WERI-Rb-1 (cell line): Measurements from ENCODE around the gene TSHB.

ENCODE experiments used
- DNase-seq: peaks from one replicate; pipeline ENCODE4 v3.0.0-alpha.2; 2020
- H3K27ac ChIP-seq: fragments of 250-450 bp; sonication (Bioruptor Pico); 2 replicates; pipeline ENCODE4 v1.5.1; 2020; ENCODE audit warnings: mild to moderate bottlenecking, moderate library complexity
- H3K27me3 ChIP-seq: fragments of 250-450 bp; sonication (Bioruptor Pico); 2 replicates; pipeline ENCODE4 v1.5.1; 2021; ENCODE audit warnings: mild to moderate bottlenecking, low read depth, moderate library complexity; ENCODE audit not compliant: insufficient read depth, severe bottlenecking
- H3K36me3 ChIP-seq: fragments of 250-450 bp; sonication (Bioruptor Pico); 2 replicates; pipeline ENCODE4 v1.5.1; 2020; ENCODE audit warnings: mild to moderate bottlenecking, moderate library complexity
- H3K4me3 ChIP-seq: 2 replicates; pipeline ENCODE4 v1.5.1; 2011; ENCODE audit warnings: low read depth, mild to moderate bottlenecking, control low read depth, low read length
- H3K9me3 ChIP-seq: fragments of 250-450 bp; sonication (Bioruptor Pico); 2 replicates; pipeline ENCODE4 v1.5.1; 2021; ENCODE audit warnings: mild to moderate bottlenecking, moderate library complexity; ENCODE audit not compliant: severe bottlenecking
- TF ChIP-seq, protein P1 (sequence below): IDR thresholded peaks from 2 replicates; pipeline ENCODE4 v1.5.1; 2011; ENCODE audit warnings: low read depth, mild to moderate bottlenecking, control low read depth, inconsistent platforms, low read length

The TSHB gene

GRCh38 chr1:115069659-115070308, 40.2 kb downstream of the TSHB start:
- H3K27me3 ChIP-seq, result no peaks in the 10 kb centered on the region
- H3K36me3 ChIP-seq, result no peaks in the 10 kb centered on the region
- H3K9me3 ChIP-seq, result no peaks in the 10 kb centered on the region
- TF ChIP-seq, protein P1, sequence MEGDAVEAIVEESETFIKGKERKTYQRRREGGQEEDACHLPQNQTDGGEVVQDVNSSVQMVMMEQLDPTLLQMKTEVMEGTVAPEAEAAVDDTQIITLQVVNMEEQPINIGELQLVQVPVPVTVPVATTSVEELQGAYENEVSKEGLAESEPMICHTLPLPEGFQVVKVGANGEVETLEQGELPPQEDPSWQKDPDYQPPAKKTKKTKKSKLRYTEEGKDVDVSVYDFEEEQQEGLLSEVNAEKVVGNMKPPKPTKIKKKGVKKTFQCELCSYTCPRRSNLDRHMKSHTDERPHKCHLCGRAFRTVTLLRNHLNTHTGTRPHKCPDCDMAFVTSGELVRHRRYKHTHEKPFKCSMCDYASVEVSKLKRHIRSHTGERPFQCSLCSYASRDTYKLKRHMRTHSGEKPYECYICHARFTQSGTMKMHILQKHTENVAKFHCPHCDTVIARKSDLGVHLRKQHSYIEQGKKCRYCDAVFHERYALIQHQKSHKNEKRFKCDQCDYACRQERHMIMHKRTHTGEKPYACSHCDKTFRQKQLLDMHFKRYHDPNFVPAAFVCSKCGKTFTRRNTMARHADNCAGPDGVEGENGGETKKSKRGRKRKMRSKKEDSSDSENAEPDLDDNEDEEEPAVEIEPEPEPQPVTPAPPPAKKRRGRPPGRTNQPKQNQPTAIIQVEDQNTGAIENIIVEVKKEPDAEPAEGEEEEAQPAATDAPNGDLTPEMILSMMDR, result no peak
- H3K4me3 ChIP-seq, result no peak overlapping the region
- no peak for DNase-seq
- no peak overlapping the region for H3K27ac ChIP-seq

- no peaks in the 10 kb centered on the region for H3K27me3 ChIP-seq
- TF ChIP-seq, protein P1, result no peak
- H3K27ac ChIP-seq, result no peak overlapping the region
- DNase-seq, result no peak
- H3K9me3 ChIP-seq, result no peaks in the 10 kb centered on the region
- no peaks in the 10 kb centered on the region for H3K36me3 ChIP-seq
- H3K4me3 ChIP-seq, result no peak overlapping the region
Measured at GRCh38 chr1:115071012-115071664, 41.5 kb downstream of the TSHB start.

DNA sequence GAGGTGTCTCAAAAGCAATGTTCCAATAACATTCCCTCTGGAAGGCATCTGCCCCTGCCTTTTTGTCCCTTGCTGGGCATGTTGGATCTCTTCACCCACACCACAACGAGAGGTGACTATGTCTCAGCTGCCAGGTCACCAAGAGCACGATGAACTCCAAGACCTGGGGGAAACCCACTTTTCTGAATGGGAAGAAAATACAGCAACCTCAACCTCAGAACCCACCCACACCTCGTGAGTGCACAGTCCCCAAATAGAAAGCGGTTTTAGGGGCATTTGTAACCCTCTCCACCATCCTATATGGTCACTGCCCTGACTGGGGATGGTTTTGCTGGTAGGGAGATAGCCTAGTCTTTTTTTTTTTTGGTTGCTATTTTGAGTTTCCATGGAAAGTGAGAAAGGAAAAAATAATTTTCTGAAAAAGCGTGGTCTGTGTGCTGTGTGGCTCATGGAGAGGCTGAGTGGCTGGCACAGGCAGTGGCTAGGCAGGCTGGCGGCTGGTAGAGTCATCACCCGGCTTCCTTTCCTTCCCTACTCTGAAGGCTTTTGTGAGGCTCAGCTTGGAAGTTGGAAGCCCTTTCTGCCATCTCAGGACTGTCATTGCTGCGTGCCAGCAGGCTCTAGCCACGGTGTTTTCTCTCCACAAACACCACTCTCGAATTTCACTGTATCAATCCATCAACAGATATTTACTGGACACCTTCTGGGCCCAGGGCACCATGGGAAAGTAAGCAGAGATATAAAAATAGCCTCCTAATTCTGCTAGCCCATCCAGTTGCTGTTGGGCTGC, 43.9 kb downstream of the TSHB start:
- no peak for DNase-seq
- Histone ChIP-seq H3K9me3 (no peaks in the 10 kb centered on the region), H3K27ac (no peak overlapping the region), H3K36me3 (no peaks in the 10 kb centered on the region), H3K27me3 (no peaks in the 10 kb centered on the region), H3K4me3 (no peak overlapping the region)
- TF ChIP-seq, protein P1, result no peak

DNA sequence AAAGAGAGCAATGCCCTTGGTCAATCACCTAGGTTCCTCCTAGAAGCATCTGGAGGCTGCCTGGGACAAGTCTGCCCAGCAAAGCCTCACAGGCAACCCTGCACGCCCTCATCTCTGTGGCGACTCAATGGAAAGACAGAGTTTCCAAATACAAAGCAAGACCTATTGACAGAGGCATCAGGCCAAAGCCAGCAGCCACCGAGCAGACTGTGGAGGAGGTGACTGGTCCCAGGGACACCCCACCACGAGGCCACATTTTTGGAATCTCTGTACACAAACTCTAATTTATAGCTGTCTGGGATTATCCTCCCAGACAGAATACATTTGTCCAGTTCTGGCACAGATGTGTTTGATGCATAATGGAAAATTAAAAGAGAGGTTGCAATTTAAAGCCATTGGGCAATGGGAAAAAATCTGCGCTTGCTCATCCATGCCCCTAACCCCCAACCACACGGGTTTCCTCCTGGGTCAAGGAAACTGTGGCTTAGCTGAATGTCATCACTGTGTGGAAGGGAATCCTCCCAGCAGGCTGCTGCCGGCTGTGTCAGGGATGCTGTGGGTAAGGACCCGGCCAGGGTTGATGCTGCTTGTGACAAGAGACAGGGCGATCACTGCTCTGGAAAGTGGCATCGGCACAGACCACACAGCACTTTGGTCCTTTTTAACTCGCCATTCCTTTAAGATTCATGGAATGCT, 45.4 kb downstream of the TSHB start:
- H3K9me3 ChIP-seq, result no peaks in the 10 kb centered on the region
- no peaks in the 10 kb centered on the region for H3K36me3 ChIP-seq
- no peak overlapping the region for H3K27ac ChIP-seq
- DNase-seq, result no peak
- TF ChIP-seq, protein P1, result no peak
- H3K4me3 ChIP-seq, result no peak overlapping the region
- H3K27me3 ChIP-seq, result no peaks in the 10 kb centered on the region

DNA sequence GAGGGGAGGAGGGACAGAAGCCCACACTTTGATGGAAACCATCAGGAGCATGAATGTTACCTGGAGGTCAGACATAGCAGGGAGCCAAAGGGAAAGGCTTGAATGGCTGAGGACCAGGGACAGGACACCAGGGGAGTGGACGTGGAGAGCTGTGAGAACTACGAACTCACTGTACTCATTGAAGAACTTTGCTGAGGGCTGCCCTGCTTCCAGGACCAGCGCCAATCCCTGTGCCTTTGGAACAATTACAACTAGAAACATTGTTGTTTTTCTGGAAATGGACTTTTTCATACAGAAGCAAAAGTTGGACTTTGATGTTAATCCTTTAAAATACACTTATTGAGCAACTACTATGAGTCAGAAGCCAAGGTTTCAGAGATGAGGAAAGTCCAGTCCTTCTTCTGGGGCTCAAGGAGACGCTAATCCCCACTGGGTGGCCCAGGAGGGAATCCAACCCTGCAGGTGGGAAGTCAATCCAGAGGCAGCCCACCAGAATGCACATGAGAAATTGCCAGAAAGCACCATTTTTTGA, 46.8 kb downstream of the TSHB start:
- H3K9me3 ChIP-seq, result no peaks in the 10 kb centered on the region
- no peak for DNase-seq
- H3K27me3 ChIP-seq, result no peaks in the 10 kb centered on the region
- no peak overlapping the region for H3K27ac ChIP-seq
- TF ChIP-seq, protein P1, result no peak
- no peak overlapping the region for H3K4me3 ChIP-seq
- H3K36me3 ChIP-seq, result no peaks in the 10 kb centered on the region
